Hepatocyte (in vitro differentiated cells): Measurements from ENCODE around the gene EFL1. TPM values are rescaled to one million over a fixed set of nuclear protein-coding genes. Genes with fewer than 3 reads are reported as not detected.

ENCODE experiments used
- DNase-seq: peaks from one replicate; pipeline ENCODE4 v3.0.0-alpha.2; 2016; ENCODE audit warnings: low spot score
- H2AFZ ChIP-seq: fragments of 200-600 bp; sonication (generic); 2 replicates; pipeline ENCODE4 v1.6.0; 2016; ENCODE audit warnings: antibody characterized with exemption, mild to moderate bottlenecking
- H3K27ac ChIP-seq: fragments of 200-600 bp; sonication (generic); 2 replicates; pipeline ENCODE4 v1.5.1; 2016; ENCODE audit warnings: mild to moderate bottlenecking
- H3K27me3 ChIP-seq: fragments of 200-600 bp; sonication (generic); 2 replicates; pipeline ENCODE4 v1.6.1; 2016
- H3K36me3 ChIP-seq: fragments of 200-600 bp; sonication (generic); replicated peaks from 2 replicates; pipeline ENCODE4 v1.5.1; 2016; ENCODE audit warnings: low read depth; ENCODE audit not compliant: insufficient read depth
- H3K4me1 ChIP-seq: fragments of 200-600 bp; sonication (generic); 2 replicates; pipeline ENCODE4 v1.5.1; 2016; ENCODE audit warnings: mild to moderate bottlenecking, moderate library complexity; ENCODE audit not compliant: insufficient read depth
- H3K4me2 ChIP-seq: fragments of 200-600 bp; sonication (generic); 2 replicates; pipeline ENCODE4 v1.6.0; 2016
- H3K4me3 ChIP-seq: fragments of 200-600 bp; sonication (generic); 2 replicates; pipeline ENCODE4 v1.5.1; 2016; ENCODE audit warnings: mild to moderate bottlenecking
- H3K79me2 ChIP-seq: fragments of 200-600 bp; sonication (generic); 2 replicates; pipeline ENCODE4 v1.6.0; 2017; ENCODE audit warnings: mild to moderate bottlenecking
- H3K9me2 ChIP-seq: fragments of 200-600 bp; sonication (generic); replicated peaks from 2 replicates; pipeline ENCODE4 v1.6.0; 2017; ENCODE audit warnings: mild to moderate bottlenecking; ENCODE audit not compliant: insufficient read depth
- H3K9me3 ChIP-seq: fragments of 200-600 bp; sonication (generic); 2 replicates; pipeline ENCODE4 v1.5.1; 2016; ENCODE audit warnings: low read depth, mild to moderate bottlenecking
- H4K20me1 ChIP-seq: fragments of 200-600 bp; sonication (generic); 2 replicates; pipeline ENCODE4 v1.6.0; 2016; ENCODE audit warnings: mild to moderate bottlenecking; ENCODE audit not compliant: insufficient read depth, poor library complexity, severe bottlenecking
- CTCF ChIP-seq: fragments of 200-600 bp; sonication (generic); IDR thresholded peaks from 2 replicates; pipeline ENCODE4 v1.5.1; 2016; ENCODE audit warnings: antibody characterized with exemption, mild to moderate bottlenecking; ENCODE audit not compliant: poor library complexity
- EZH2 ChIP-seq: fragments of 200-600 bp; sonication (generic); IDR thresholded peaks from 2 replicates; pipeline ENCODE4 v1.6.1; 2016; ENCODE audit warnings: antibody characterized with exemption, mild to moderate bottlenecking, borderline replicate concordance
- EZH2phosphoT487 ChIP-seq: fragments of 200-600 bp; sonication (generic); IDR thresholded peaks from one replicate; pipeline ENCODE4 v1.6.1; 2018; ENCODE audit warnings: antibody characterized with exemption, mild to moderate bottlenecking, low read depth, moderate library complexity; ENCODE audit not compliant: unreplicated experiment, severe bottlenecking
- WGBS: methylation state at CpG from one replicate; pipeline ENCODE4 v1.1.6; 2016; ENCODE audit warnings: low lambda C conversion rate; ENCODE audit errors: missing lambda C conversion rate; 5-methylcytosine and 5-hydroxymethylcytosine counted together
- polyA plus RNA-seq: library from polyadenylated mRNA; unstranded; fragments of >200 nt; fragmentation: Nextera tagmentation; extraction: Ambion mirVana; gene quantifications from 2 replicates; pipeline ENCODE4 v1.2.1, GENCODE V29; 2016
- total RNA-seq: library from RNA; depleted of rRNA; stranded (reverse); fragments of >200 nt; gene quantifications from 2 replicates; pipeline ENCODE4 v1.2.3, GENCODE V29; 2014

Gene EFL1
- total and polyA plus RNA-seq, 2 experiments from 2014 or later: 11.6 to 19.0 TPM

- Histone ChIP-seq H2AFZ (no peak overlapping the region), H3K4me3 (no peak overlapping the region), H3K4me1 (no peaks in the 10 kb centered on the region), H3K36me3 (no peaks in the 10 kb centered on the region), H3K79me2 (no peaks in the 10 kb centered on the region), H3K4me2 (no peak overlapping the region), H3K9me2 (no peaks in the 10 kb centered on the region), H3K27me3 (no peaks in the 10 kb centered on the region), H3K9me3 (no peaks in the 10 kb centered on the region), H4K20me1 (no peaks in the 10 kb centered on the region), H3K27ac (no peak overlapping the region)
- WGBS: 80% methylated on average over 13 of the region's 13 CpGs
- DNase-seq: no peak
- TF ChIP-seq EZH2: no peak
- no peak for TF ChIP-seq EZH2phosphoT487
- TF ChIP-seq CTCF: no peak
Observed at GRCh38 chr15:82093774-82094211, 168.7 kb downstream of the EFL1 start.

GRCh38 chr15:82093325-82093724 lies 169.2 kb downstream of the EFL1 start:
- H3K79me2 ChIP-seq: no peaks in the 10 kb centered on the region
- no peaks in the 10 kb centered on the region for H4K20me1 ChIP-seq
- H3K4me1 ChIP-seq: no peaks in the 10 kb centered on the region
- no peak for TF ChIP-seq CTCF
- no peak for TF ChIP-seq EZH2
- TF ChIP-seq EZH2phosphoT487: no peak
- 90% methylated on average over 5 of the region's 5 CpGs for WGBS
- H3K27ac ChIP-seq: no peak overlapping the region
- no peak overlapping the region for H2AFZ ChIP-seq
- H3K4me2 ChIP-seq: no peak overlapping the region
- no peak overlapping the region for H3K4me3 ChIP-seq
- H3K9me2 ChIP-seq: no peaks in the 10 kb centered on the region
- H3K27me3 ChIP-seq: no peaks in the 10 kb centered on the region
- no peaks in the 10 kb centered on the region for H3K9me3 ChIP-seq
- no peak for DNase-seq
- no peaks in the 10 kb centered on the region for H3K36me3 ChIP-seq

DNA sequence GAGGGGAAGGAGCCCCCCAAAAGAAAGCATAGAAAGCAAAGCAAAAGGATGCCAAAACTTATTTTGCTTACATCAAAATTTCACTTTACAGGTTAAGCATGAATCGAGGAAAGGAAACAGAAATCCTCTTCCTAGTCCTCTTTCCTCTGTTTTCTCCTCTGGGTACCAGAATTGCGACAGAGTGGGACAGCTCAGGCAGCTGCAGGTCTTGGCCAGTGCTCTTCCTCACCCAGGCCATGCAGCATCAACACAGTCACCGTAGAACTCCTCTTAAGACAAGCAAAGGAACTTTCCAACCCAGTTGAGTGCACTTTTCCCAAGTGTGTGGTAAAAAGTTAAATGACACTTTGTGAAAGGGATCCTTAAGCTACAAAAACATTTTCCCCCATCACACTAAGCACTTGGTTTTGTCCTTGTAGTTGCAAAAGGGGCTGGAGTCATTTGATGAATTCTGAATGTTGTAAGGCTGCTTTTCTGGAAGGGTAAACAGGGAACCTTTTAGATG lies 170.8 kb downstream of the EFL1 start:
- WGBS: 86% methylated on average over 3 of the region's 3 CpGs
- Histone ChIP-seq H3K9me3 (no peaks in the 10 kb centered on the region), H3K4me3 (no peak overlapping the region)

More for the DNA sequence above, 170.8 kb downstream of the EFL1 start:
- Histone ChIP-seq H2AFZ (no peak overlapping the region), H3K36me3 (no peaks in the 10 kb centered on the region), H3K9me2 (no peaks in the 10 kb centered on the region), H3K79me2 (no peaks in the 10 kb centered on the region), H3K27ac (no peak overlapping the region), H3K4me1 (no peaks in the 10 kb centered on the region), H3K27me3 (no peaks in the 10 kb centered on the region), H3K4me2 (no peak overlapping the region), H4K20me1 (no peaks in the 10 kb centered on the region)
- no peak for DNase-seq
- TF ChIP-seq CTCF: no peak
- no peak for TF ChIP-seq EZH2phosphoT487
- TF ChIP-seq EZH2: no peak
